Stimulated activated CD4-positive, alpha-beta T cell treated with anti-CD3 and anti-CD28 coated beads, Interleukin-12 subunit alpha, Interleukin-12 subunit beta, amount 100 ng/mL, for 4 hours (primary cell): ENCODE results near the gene POLR1B.
A peak's percentile ranks its signal among the peaks of the same experiment; 100 is the strongest.
"Not testable (repeated sequence)": the region's sequence is repeated elsewhere in the genome, so short reads cannot be mapped to it uniquely, and the experiment has no call there.

Experiments used
- DNase-seq: peaks from one replicate; pipeline ENCODE4 v3.0.0-alpha.2; 2020

The POLR1B gene

DNA sequence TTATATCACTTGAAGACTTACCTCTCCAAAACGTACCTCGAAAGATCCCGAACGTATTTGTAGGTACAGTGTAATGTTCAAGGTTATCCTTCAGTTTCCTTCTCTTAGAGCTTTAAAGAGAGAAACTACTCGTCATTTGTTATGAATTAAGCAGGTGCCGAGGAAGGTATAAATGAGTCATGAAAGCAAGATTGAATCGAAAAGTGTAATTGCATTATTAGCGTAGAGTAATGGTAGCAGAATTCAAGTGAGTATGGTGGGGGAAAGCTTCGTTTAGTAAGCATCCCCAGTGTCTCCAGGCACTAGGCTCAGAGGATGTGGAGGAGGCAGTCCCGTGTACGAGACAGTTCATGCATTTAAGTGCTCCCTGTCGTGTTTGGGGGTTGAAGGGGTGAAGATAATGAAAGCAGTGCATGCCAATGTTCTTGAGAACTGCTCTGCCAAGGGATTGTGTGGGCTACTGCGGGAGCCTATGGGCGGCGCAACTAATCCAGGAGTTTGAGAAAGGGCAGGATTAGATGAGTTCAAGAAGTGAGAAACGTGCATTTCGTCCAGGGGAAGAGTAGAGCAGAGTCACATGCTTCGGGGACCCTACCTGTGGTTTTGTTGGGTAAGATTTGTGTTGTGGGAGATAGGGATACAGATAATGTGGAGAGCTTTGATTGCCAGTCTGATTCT is 858 bp downstream of the POLR1B start:
- peak; percentile 12 for DNase-seq

DNA sequence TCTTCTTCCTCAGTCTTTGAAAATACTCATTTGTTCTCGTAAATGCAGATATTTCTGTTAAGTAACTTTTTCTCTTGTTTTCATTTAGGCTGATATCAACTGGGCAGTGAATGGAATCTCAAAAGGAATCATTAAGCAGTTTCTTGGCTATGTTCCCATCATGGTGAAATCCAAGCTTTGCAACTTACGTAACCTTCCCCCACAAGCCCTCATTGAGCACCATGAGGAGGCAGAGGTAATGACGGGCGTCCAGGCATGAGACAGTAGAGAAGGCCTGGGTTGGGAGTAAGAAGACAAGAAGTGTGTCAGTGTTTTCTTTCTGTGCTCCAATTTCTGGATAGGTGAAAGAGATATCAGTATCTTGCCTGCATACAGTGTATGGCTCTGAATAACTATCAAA is 5.1 kb downstream of the POLR1B start:
- no peak for DNase-seq

DNA sequence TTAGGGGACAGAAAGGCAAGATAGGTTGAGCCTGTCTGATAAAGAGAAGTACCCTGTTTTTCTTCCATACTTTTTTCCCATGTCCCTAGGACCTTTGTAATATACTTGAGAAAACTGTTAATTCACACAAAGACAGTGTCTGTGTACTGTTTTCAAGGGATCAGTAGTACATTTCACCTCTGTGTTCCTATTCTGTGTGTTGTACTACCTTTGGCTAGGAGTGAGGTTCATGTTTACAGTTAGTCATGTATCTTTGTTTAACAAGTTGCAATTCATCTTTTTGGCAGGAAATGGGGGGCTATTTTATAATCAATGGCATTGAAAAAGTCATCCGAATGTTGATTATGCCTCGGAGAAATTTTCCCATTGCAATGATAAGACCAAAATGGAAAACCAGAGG is 6.7 kb downstream of the POLR1B start:
- no peak for DNase-seq

DNA sequence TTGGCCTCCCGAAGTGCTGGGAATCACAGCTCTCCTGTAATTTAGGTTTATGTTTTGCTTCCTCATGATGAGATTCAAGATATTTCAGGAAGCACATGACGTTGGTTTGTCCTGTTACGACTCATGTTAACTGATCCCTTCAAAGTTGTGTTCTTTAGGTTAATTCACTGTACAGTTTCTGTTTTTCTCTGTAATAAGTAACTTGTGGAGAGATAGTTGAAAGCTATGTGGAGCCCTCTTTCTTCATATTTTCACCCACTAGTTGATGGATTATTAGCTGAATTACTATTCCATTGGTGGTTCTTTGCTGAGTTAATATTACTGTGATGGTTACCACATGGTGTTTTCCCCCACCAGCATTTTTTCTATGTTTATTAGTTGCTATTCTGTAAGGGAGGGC is 23.8 kb downstream of the POLR1B start:
- no peak for DNase-seq

DNA sequence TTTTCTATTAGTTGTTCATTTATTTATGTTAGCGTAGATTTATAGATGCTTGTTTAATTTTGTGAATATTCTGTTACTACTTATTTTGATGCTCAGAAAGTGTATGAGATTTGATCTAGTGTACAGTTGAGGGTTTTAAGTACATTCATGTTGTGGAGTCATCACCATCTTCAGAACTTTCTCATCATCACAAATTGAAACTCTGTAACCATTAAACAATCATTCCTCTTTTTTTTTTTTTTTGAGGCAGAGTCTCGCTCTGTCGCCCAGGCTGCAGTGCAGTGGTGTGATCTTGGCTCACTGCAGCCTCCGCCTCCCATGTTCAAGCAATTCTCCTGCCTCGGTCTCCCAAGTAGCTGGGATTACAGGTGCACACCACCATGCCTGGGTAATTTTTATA is 24.2 kb downstream of the POLR1B start:
- DNase-seq = not testable (repeated sequence)

DNA sequence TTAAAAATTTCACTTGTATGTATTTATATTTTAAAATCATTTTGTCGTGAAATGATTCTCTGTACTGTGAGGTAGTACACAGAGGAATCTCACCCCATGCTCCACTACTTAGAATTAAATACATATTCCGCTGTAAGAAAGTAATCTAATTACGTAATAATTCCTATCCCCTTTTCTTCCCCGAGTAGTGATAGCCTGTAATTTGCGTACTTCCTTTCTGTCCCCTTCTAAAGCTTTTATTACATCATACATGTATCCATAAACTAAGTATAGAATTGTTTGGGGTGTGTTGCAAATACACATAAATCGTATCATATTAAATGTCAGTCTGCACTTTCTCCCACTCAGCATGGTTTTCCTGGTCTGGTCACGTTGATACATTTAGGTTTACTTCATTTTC is 29.7 kb downstream of the POLR1B start:
- no peak for DNase-seq

DNA sequence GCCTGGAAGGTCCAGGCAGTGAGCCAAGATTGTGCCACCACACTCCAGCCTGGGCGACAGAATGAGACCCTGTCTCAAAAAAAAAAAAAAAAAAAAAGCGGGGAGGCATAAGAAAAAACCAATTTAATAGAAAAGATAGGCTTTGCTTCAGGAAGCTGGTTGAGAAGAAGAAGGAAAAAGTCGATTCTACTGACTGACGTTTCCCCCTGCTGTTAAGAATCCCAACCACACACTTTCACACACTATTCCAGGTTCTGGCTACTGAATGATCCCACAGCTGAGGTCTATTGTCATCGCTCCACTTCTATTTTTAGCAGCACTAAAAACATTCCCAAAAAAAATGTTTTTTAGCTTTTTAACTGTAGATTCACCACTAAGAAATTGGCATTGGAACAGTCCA is 35.5 kb downstream of the POLR1B start:
- DNase-seq = no peak

DNA sequence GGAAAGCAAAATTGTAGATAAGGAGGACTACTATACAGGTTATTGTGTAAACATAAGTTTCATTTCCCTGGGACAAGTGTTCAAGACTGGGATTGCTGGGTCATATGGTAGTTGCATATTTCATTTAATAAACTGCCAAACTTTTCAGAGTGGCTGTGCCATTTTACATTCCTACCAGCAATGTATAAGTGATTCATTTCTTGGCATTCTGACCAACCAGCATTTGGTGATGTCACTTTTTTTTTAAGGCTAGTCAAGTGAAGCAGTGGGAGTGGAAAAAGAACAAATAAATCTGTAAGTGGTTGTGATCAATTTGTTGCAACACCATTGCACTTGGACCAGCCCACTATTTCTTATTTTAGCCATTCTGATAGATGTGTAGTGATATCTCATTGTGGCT is 37.0 kb downstream of the POLR1B start:
- no peak for DNase-seq

DNA sequence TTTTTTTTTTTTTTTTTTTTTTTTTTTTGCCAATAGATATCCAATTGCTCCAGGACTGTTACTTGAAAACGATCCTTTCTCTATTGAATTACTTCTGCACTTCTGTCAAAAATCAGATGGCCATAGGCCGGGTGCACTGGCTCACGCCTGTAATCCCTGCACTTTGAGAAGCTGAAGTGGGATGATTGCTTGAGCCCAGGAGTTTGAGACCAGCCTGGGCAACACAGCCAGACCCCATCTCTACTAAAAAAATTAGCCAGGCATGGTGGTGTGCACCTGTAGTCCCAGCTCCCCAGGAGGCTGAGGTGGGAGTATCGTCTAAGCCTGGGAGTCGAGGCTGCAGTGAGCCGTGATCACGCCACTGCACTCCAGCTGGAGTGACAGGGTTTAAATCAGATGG is 37.8 kb downstream of the POLR1B start:
- no peak for DNase-seq

DNA sequence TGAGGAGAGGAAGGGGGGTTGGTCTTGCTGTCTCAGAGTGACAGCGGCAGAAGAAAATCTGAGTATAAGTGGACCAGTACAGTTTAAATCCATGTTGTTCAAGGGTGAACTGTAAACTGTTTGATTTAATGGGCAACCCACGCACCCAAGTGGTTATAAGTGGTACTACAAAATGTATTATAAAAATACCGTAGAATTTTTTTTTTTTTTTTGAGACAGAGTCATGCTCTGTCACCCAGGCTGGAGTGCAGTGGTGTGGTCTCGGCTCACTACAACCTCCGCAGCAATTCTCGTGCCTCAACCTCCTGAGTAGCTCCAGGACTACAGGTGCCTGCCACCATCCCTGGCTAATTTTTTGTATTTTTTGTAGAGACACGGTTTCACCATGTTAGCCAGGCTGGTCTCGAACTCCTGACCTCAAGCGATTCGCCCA is 40.1 kb downstream of the POLR1B start:
- DNase-seq = peak; percentile 5

DNA sequence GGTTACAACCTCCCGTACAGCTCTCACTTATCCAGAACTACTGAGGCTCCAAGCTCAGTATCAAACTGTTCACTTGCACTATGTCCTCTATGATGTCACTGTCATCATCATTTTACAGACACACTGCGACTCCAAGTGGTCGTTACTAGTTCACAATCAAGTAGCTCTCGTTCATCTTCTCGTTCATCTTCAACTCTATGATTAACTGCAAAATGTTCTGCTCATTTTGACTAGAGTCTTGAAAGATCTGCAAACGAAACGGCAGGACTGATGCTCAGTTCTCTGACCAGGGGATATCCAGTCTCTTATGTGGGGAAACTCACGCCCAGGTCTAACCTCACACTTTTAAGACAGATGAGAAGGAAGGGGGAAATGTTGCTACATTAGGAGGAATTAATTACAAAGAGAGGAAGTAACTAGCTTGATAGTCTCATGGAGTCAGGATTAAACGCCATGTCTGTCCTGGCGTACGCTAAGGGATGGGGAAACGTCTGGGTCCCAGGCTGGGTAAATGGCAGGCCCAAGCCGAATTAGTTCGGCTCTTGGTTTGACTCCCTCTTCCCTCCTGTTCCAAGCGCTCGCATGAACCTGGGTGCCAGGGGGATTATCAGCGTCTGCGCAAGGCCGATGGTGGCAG is 41.4 kb downstream of the POLR1B start:
- DNase-seq = no peak

DNA sequence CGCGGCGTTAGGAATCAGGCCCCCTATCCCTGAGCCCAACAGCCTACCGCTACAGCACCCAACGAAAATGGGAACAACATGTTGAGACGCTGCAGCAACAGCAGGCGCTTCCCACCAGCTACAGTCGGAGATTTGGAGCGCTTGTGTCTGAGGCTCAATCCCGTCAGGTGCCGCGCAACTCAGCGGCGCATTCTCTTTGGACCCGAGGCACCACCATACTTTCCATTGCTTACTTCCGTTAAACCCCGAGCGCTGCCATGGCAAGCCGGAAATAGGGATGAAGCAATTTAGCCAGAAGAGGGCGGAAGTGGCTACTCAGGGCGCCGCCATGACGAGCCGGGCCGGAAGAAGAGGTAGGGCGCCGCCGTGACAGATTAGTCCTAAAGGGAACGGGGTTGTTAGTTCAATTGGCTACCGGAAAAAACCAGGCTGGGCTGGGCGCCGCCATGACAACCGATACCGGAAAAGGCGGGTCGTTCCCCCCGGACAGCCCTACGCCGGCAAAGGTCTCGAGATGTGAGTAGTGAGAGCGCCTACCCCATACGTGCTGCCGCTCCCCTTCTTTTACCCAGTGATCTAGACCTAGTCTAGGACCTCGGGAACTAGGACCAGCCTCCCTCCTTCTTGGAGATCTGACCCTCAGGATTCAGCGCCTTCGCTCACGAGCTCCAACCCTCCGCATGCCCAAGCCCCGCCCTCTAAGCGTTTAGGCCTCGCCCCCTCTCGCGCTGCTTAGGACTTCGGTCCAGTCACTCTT is 42.0 kb downstream of the POLR1B start, which contains the start of gene CHCHD5:
Gene CHCHD5 (plus strand): TSS at position 476 of the 757 bp plus-strand sequence. CDS start 39 bp downstream, at position 515.
- peak; percentile 85 for DNase-seq

DNA sequence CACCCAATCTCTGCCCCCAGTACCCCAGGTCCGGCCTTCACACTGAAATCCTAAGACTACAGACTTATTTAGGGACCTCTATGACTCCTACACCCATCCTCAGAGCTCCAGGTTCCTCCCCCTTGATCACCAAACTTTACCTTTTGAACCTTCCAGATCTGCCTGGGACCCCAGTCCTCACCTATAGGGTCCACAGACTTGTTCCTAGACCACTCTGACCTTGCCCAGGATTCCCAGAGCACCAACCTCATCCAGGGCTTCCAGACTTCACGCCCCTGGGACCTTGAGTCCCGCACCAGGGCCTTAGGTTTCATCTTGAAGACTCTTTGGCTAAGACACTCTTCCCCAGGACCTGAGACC is 42.6 kb downstream of the POLR1B start:
- no peak for DNase-seq

DNA sequence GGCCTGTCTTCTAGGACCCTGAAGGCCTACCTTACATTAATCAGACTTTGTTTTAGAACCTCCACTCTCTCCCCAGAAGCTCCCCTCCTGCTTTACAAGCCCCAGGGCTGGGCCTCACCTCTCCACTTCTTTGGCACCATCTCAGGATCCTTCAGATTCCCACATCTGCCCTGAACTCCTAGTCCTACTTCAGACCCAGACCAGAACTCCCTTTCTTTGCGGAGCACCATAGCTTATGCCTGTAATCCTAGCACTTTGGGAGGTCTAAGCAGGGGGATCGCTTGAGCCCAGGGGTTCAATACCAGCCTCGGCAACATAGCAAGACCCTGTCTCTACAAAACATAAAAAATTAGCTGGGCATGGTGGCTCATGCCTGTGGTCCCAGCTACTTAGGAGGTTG is 43.1 kb downstream of the POLR1B start:
- no peak for DNase-seq

DNA sequence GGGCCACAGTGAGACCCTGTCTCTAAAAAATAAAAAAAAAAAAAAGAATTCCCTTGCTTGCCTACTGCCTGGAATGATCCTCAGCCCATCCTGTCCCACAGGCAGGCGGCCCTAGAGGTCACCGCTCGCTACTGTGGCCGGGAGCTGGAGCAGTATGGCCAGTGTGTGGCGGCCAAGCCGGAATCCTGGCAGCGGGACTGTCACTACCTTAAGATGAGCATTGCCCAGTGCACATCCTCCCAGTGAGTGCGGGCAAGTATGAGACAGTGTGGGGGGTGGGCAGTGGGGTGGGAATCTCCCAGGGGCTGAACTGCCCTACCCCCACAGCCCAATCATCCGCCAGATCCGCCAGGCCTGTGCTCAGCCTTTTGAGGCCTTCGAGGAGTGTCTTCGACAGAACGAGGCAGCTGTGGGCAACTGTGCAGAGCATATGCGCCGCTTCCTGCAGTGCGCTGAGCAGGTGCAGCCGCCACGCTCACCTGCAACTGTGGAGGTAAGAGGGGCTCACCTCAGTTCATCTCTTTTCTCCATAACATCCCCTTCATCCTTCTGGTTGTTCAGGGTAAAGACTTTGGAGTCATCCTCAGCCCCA is 43.7 kb downstream of the POLR1B start:
- DNase-seq = no peak

DNA sequence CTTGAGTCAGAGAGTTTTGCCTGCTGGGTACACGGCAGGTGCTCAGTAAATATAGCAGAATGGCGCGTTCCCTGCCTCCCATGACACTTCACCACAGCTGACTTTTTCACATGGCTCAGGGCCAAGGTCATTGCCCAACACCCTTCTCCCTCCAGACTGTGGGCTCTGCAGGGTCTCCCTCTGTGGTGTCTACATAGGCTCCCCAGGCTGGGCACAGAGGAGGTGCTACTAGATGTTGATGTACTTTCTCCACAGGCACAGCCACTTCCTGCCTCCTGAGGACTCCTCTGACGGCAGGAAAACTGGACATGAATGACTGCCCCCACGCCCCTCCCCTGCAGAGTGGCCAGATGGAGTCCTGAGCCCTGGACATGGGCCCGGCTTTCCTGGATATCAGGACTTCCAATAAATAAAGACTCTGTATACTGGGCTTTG is 46.4 kb downstream of the POLR1B start:
- no peak for DNase-seq

DNA sequence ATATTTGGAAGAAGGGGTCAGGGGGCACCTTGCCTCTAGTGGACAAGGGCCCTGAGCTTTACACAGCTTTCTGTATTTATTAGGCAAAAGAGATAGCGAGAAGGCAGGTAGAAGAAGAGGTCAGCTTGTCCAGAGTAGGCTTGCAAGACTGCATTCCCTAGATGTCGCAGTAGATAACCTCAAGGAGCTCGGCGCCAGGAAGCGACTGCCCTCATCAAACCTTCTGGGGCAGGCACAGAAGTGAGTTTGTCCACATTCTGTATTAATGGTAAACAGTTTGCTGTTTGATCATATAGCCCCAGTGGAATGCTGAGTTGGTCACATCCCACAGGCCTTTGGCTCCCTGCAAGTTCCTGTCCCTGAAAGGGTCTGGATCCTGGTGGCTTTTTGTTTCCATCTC is 49.1 kb downstream of the POLR1B start:
- no peak for DNase-seq

DNA sequence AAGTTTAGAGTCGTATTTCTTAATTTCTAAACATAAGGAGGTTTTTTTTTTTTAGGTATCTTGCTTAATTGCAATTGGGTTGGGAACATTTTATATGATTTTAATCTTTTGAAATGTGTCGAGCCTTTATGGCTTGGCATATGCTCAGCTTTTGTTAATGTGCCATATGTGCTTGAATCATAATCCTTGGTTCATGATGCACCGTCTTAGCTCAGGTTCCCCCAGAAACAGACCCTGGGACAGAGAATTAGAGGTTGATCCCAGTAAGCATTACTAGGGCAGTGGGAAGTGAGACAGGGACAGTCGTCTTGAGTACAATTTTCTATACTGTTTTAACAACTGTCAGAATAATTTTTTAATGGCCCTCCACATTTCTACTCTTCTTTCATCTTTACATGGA is 51.5 kb downstream of the POLR1B start:
- DNase-seq = no peak

DNA sequence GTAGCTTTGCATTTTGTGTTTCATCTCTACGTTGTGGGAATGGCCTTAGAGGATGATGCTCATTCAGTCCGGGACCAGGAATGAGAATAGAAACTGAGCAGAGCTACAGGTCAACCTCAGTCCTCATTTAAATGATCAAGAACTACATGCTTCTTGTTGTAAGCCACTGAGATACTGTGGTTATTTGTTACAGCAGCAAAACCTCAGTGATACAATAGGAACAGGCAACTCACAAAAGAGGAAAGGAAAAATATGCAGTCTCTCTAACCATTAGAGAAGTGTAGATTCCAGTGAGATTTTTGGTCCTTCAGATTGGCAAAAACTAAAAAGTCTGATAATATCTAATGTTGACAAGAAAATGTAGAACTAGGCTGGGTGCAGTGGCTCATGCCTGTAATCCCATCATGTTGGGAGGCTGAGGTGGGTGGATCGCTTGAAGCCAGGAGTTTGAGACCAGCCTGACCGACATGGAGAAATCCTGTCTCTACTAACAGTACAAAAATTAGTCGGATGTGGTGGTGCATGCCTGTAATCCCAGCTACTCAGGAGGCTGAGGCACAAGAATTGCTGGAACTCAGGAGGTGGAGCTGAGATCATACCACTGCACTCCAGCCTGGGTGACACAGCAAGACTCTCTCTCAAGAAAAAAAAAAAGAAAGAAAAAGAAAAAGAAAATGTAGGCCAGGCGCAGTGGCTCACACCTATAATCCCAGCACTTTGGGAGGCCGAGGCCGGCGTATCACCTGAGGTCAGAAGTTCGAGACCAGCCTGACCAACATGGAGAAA is 55.5 kb downstream of the POLR1B start:
- DNase-seq = no peak

DNA sequence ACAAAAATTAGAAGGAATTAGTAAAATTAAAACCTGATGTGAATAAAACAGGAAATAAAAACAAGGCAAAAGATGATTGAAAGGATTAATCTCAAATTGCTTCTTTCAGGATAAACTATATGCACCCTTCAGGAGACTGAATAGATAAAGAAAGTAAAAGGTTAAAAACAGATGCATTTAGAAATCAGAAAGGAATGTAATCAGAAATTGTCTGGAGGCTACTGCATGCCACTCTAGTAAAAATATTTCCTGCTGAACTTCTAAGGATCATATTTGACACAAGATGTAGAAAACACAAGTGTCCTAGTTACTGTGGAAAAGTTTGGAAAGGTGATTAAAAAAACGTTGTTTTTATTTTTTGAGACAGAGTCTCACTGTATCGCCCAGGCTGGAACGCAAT is 58.4 kb downstream of the POLR1B start:
- DNase-seq = no peak

DNA sequence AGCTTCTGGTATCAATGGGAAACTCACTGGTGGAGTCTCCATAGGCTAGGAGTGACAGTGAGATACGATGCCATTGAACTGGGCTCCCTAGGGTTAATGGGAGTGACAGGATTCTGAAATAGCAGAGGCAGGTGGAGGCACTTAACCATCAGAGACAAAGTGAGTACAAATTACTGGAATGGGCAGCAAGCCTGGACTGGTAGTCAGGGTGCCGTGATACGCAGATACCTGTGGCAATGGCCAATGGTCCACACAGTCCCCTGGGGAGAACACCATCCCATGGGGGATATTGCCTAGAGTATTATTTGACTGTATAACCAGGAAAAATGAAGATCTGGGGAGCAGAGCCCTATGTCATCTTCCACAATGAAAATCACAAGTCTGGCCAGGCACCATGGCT is 59.5 kb downstream of the POLR1B start:
- DNase-seq = no peak

DNA sequence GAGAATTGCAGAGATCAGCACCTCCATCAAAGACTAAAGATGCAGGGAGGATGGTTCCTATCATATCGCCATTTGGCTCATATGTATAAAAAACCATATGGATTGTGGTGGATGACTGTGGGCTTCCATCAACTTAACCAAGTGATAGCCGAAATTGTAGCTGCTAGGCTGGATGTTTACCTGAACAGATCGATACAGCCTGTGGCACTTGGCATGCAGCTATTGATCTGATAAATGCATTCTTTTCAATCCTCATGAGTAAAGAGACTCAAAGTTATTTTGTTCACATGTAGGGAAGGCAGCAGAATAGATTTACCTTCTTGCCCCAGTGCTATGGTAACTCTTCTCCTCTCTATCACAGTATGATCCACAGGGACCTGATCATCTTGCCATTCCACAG is 60.7 kb downstream of the POLR1B start:
- DNase-seq = no peak

DNA sequence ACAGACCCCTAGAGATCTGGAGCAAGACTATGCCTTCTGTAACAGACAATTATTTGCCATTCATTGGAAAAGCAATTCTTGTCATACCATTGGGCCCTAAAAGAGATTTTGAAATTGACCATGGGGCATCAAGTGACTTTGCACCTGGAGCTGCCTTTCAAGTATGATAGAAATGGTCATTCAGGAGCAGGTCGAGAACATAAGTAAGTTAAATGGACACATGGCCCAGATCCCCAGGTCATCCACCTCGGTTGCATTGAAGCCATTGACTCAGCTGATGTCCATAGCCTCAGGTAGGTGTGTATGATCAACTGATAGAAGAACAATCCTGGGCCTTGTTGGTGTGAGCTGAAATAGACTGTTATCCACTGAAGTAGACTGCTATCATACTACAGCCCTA is 61.5 kb downstream of the POLR1B start:
- no peak for DNase-seq
